Sigmoid colon (tissue), 7 donors: Measurements from ENCODE around the gene JAKMIP1. TPM values are rescaled to one million over a fixed set of nuclear protein-coding genes. Genes with fewer than 3 reads are reported as not detected.

Experiments
- DNase-seq: peaks from one replicate; pipeline ENCODE4 v3.0.0-alpha.2; 2019
- H3K27ac ChIP-seq, 4 donors: fragments of 200-600 bp; sonication (generic); one replicate each; pipeline ENCODE4 v1.5.1; 2016 to 2019; ENCODE audit warnings: mild to moderate bottlenecking in 1 of 4
- H3K27me3 ChIP-seq, 3 donors: fragments of 200-600 bp; sonication (generic); one replicate each; pipeline ENCODE4 v1.5.1; 2019; ENCODE audit warnings: mild to moderate bottlenecking in 1 of 3
- H3K36me3 ChIP-seq, 4 donors: fragments of 200-600 bp; sonication (generic); one replicate each; pipeline ENCODE4 v1.5.1; 2016 to 2019
- H3K4me1 ChIP-seq, 4 donors: fragments of 200-600 bp; sonication (generic); one replicate each; pipeline ENCODE4 v1.5.1; 2017 to 2019
- H3K4me3 ChIP-seq, 4 donors: fragments of 200-600 bp; sonication (generic); one replicate each; pipeline ENCODE4 v1.5.1; 2017 to 2019; ENCODE audit warnings: mild to moderate bottlenecking in 2 of 4, moderate library complexity in 1 of 4
- H3K9me3 ChIP-seq, 4 donors: fragments of 200-600 bp in 3 of 4; sonication (generic) in 3 of 4; one replicate each; pipeline versions ENCODE4 v1.5.1 to v1.6.1; 2013 to 2019
- EP300 ChIP-seq, 4 donors: sonication (generic); formaldehyde crosslinking; IDR thresholded peaks; one replicate each; pipeline ENCODE4 v1.6.1; 2017; ENCODE audit warnings: antibody characterized with exemption in 4 of 4
- POLR2A ChIP-seq, 2 donors: fragments of 450-650 bp; IDR thresholded peaks; one replicate each; pipeline ENCODE4 v1.6.1; 2016; ENCODE audit warnings: antibody characterized with exemption in 2 of 2, mild to moderate bottlenecking in 2 of 2, moderate library complexity in 2 of 2
- POLR2AphosphoS5 ChIP-seq, 4 donors: sonication (generic); formaldehyde crosslinking; IDR thresholded peaks; one replicate each; pipeline ENCODE4 v1.6.1; 2017; ENCODE audit warnings: antibody characterized with exemption in 4 of 4
- WGBS, 2 donors: extraction: QIAGEN DNeasy Blood & Tissue Kit; methylation state at CpG; one replicate each; pipeline ENCODE4 v1.1.7; 2013; 5-methylcytosine and 5-hydroxymethylcytosine counted together
- intact Hi-C: fragments of 100-400 bp; cut with DNase I; formaldehyde crosslinking; loops from one replicate; pipeline ENCODE4 v1.15.1; 2023
- polyA plus RNA-seq, 3 donors: library from polyadenylated mRNA; stranded (reverse); fragments of 200-250 nt; gene quantifications; one replicate each; pipeline ENCODE4 v1.2.3, GENCODE V29; 2013
- total RNA-seq, 4 donors: library from RNA; depleted of rRNA; stranded (reverse); fragments of >200 nt; gene quantifications; one replicate each; pipeline ENCODE4 v1.1.0, GENCODE V29; 2016
- TF ChIP-seq, protein P1 (sequence below), 4 experiments: fragments of 450-650 bp in 3 of 4; fragments of 200-600 bp in 1 of 4; IDR thresholded peaks; one replicate each; pipeline ENCODE4 v1.5.1; 2016 to 2019; ENCODE audit warnings: antibody characterized with exemption in 4 of 4, mild to moderate bottlenecking in 3 of 4, moderate library complexity in 2 of 4
- donor health status: healthy with polysubstance abuse.
- donor health status: Bipolar disorder and iron deficiency.
- donor health status: healthy.

The JAKMIP1 gene
- total and polyA plus RNA-seq, 7 donors, result 0.49 to 3.9 (median 1.8) TPM; not detected in 2

DNA sequence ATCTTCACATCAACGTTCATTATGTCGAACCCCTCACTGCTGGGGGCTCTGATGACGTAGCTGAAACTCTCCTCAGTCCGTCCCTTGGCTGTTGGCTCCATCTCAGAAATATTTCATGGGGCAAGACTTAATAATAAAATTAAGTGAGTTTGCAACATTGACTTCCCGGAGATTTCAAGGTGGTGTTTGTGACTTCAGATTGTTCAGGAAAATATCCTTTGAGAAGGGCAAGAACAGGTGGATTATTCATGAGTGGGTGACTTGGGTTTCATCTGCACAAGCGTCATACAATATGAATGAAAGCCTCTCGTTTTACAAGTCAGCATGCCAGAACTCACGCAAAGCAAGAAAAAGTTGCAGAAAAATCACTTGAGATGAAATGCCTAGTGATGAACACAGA lies 182.0 kb downstream of the JAKMIP1 start, which contains the start of gene C4orf50:
TSS of gene C4orf50 (minus strand) at position 101 of the 400 bp plus-strand sequence.
- Histone ChIP-seq H3K36me3 (no peaks in the 10 kb centered on the region), H3K4me3 (no peak within 1 kb of the TSS), H3K27ac (no peak within 1 kb of the TSS), H3K9me3 (no peaks in the 10 kb centered on the region), H3K4me1 (no peaks in the 10 kb centered on the region), H3K27me3 (peaks cover 0 to 23% (median 0%) of the 10 kb centered on the region in 3 donors)
- intact Hi-C loops, result no loop called here
- DNase-seq, result no peak
- no peak for TF ChIP-seq POLR2AphosphoS5 (IDR thresholded peaks at IDR 0.05)
- no peak for TF ChIP-seq EP300 (IDR thresholded peaks at IDR 0.05)
- TF ChIP-seq, protein P1, sequence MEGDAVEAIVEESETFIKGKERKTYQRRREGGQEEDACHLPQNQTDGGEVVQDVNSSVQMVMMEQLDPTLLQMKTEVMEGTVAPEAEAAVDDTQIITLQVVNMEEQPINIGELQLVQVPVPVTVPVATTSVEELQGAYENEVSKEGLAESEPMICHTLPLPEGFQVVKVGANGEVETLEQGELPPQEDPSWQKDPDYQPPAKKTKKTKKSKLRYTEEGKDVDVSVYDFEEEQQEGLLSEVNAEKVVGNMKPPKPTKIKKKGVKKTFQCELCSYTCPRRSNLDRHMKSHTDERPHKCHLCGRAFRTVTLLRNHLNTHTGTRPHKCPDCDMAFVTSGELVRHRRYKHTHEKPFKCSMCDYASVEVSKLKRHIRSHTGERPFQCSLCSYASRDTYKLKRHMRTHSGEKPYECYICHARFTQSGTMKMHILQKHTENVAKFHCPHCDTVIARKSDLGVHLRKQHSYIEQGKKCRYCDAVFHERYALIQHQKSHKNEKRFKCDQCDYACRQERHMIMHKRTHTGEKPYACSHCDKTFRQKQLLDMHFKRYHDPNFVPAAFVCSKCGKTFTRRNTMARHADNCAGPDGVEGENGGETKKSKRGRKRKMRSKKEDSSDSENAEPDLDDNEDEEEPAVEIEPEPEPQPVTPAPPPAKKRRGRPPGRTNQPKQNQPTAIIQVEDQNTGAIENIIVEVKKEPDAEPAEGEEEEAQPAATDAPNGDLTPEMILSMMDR (IDR thresholded peaks at IDR 0.05), result no peak
- TF ChIP-seq POLR2A (IDR thresholded peaks at IDR 0.05), result no peak
- 72 to 76% methylated on average over 8 of the region's 8 CpGs for WGBS, 2 donors

DNA sequence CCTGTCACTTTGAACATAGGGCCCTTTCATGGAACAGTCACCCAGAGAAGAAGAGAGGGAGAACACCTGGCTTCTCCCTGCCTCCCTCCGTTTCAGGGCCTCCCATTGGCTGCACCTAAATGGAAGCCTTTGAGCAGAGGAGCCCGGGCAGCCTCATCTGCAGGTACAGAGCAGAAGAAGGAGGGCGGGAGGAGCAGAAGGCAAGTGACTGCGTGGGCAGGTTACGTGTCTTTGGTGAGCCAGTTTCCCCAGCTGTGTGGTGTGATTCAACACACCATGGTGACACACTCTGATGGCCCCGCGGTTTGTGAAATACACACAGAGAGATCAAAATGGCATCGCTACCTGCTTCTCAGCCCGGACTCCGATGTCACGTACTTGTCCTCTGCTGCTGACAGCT lies 182.5 kb downstream of the JAKMIP1 start:
- intact Hi-C loops, result no loop called here
- Histone ChIP-seq H3K36me3 (no peaks in the 10 kb centered on the region), H3K27me3 (peaks cover 0 to 21% (median 0%) of the 10 kb centered on the region in 3 donors), H3K4me3 (no peak overlapping the region), H3K9me3 (no peaks in the 10 kb centered on the region), H3K4me1 (no peaks in the 10 kb centered on the region), H3K27ac (no peak overlapping the region)
- no peak for TF ChIP-seq POLR2A (IDR thresholded peaks at IDR 0.05)
- TF ChIP-seq POLR2AphosphoS5 (IDR thresholded peaks at IDR 0.05), result no peak
- TF ChIP-seq, protein P1 (IDR thresholded peaks at IDR 0.05), result no peak
- TF ChIP-seq EP300 (IDR thresholded peaks at IDR 0.05), result no peak
- 83 to 90% methylated on average over 11 of the region's 11 CpGs for WGBS, 2 donors
- DNase-seq, result no peak

DNA sequence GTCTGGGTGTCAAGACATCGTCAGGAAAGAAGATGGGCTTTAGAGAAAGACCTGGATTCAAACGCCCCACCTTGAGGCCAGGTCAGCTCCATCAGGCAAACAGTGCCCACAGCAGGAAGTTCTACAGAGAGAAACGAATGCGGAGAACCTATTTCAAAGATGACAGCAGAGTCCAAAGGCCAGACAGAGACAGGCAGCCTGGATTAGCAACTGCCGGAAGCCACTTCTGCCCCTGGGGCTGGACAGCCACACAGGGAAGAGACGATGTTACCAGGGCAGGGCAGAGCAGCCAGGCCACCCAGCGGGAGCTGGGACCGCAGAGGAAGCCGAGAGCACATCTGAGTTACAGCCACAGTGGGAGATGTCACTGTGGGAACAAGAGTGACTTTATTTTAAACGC lies 183.3 kb downstream of the JAKMIP1 start:
- Histone ChIP-seq H3K27ac (no peak overlapping the region), H3K4me3 (no peak overlapping the region), H3K4me1 (no peaks in the 10 kb centered on the region), H3K27me3 (peaks cover 0 to 21% (median 0%) of the 10 kb centered on the region in 3 donors), H3K9me3 (no peaks in the 10 kb centered on the region), H3K36me3 (no peaks in the 10 kb centered on the region)
- intact Hi-C loops, result no loop called here
- TF ChIP-seq, protein P1 (IDR thresholded peaks at IDR 0.05), result no peak
- TF ChIP-seq EP300 (IDR thresholded peaks at IDR 0.05) (no peak), POLR2A (IDR thresholded peaks at IDR 0.05) (no peak), POLR2AphosphoS5 (IDR thresholded peaks at IDR 0.05) (no peak)
- WGBS, 2 donors, result 31 to 67% methylated on average over 10 of the region's 10 CpGs
- DNase-seq, result no peak

- intact Hi-C loops, result no loop called here
- 88 to 89% methylated on average over 12 of the region's 12 CpGs for WGBS, 2 donors
- peaks cover 8 to 33% (median 20%) of the 10 kb centered on the region in 3 donors for H3K27me3 ChIP-seq
- H3K27ac ChIP-seq, result no peak overlapping the region
- TF ChIP-seq POLR2AphosphoS5 (IDR thresholded peaks at IDR 0.05) (no peak), POLR2A (IDR thresholded peaks at IDR 0.05) (no peak)
- TF ChIP-seq, protein P1 (IDR thresholded peaks at IDR 0.05), result no peak
- no peaks in the 10 kb centered on the region for H3K9me3 ChIP-seq
- H3K4me3 ChIP-seq, result no peak overlapping the region
- H3K36me3 ChIP-seq, result no peaks in the 10 kb centered on the region
- DNase-seq, result no peak
- no peaks in the 10 kb centered on the region for H3K4me1 ChIP-seq
Observed at GRCh38 chr4:6013564-6013963, 186.8 kb downstream of the JAKMIP1 start.

GRCh38 chr4:6012200-6012599 lies 188.1 kb downstream of the JAKMIP1 start:
- WGBS, 2 donors, result 65% methylated on average over 5 of the region's 5 CpGs
- TF ChIP-seq EP300 (IDR thresholded peaks at IDR 0.05), result no peak
- TF ChIP-seq, protein P1 (IDR thresholded peaks at IDR 0.05), result no peak
- TF ChIP-seq POLR2A (IDR thresholded peaks at IDR 0.05), result no peak
- TF ChIP-seq POLR2AphosphoS5 (IDR thresholded peaks at IDR 0.05), result no peak
- Histone ChIP-seq H3K9me3 (no peaks in the 10 kb centered on the region), H3K27ac (no peak overlapping the region), H3K36me3 (no peaks in the 10 kb centered on the region), H3K4me3 (no peak overlapping the region), H3K4me1 (no peaks in the 10 kb centered on the region), H3K27me3 (peaks cover 8 to 42% (median 30%) of the 10 kb centered on the region in 3 donors)
- intact Hi-C loops, result no loop called here
- DNase-seq, result no peak
